HL-60 (cell line): Measurements from ENCODE around the gene ITPK1.

Experiments
- DNase-seq, 2 experiments: peaks; one replicate each; pipeline ENCODE4 v3.0.0-alpha.2; 2010 to 2020; ENCODE audit warnings: low read depth in 1 of 2, low spot score in 1 of 2
- H3K27ac ChIP-seq: fragments of 250-450 bp; sonication (Bioruptor Pico); replicated peaks from 2 replicates; pipeline ENCODE4 v1.5.1; 2020; ENCODE audit warnings: mild to moderate bottlenecking, moderate library complexity
- H3K27me3 ChIP-seq: fragments of 250-450 bp; sonication (Bioruptor Pico); 2 replicates; pipeline ENCODE4 v1.5.1; 2021; ENCODE audit warnings: mild to moderate bottlenecking, moderate library complexity; ENCODE audit not compliant: insufficient read depth, poor library complexity, severe bottlenecking
- H3K4me3 ChIP-seq: replicated peaks from 2 replicates; pipeline ENCODE4 v1.5.1; 2011; ENCODE audit warnings: mild to moderate bottlenecking, control low read depth, low read length; ENCODE audit not compliant: insufficient read depth
- GABPA ChIP-seq: IDR thresholded peaks from 2 replicates; pipeline ENCODE4 v1.6.1; 2012; ENCODE audit warnings: low read depth
- POLR2AphosphoS5 ChIP-seq: IDR thresholded peaks from 2 replicates; pipeline ENCODE4 v1.6.1; 2012; ENCODE audit warnings: low read depth
- SPI1 ChIP-seq: IDR thresholded peaks from 2 replicates; pipeline ENCODE4 v1.6.1; 2012; ENCODE audit warnings: low read depth, mild to moderate bottlenecking, borderline replicate concordance
- TF ChIP-seq, protein P1 (sequence below): IDR thresholded peaks from 2 replicates; pipeline ENCODE4 v1.6.1; 2012; ENCODE audit warnings: low read depth; ENCODE audit not compliant: insufficient replicate concordance
- TF ChIP-seq, protein P2 (sequence below): IDR thresholded peaks from one replicate; pipeline ENCODE4 v1.5.1; 2011; ENCODE audit warnings: low read length, control low read depth, inconsistent platforms; ENCODE audit not compliant: insufficient read depth

ITPK1 gene

GRCh38 chr14:93136009-93136408 lies 20.3 kb upstream of the ITPK1 start:
- TF ChIP-seq SPI1 = no peak
- TF ChIP-seq, protein P1, sequence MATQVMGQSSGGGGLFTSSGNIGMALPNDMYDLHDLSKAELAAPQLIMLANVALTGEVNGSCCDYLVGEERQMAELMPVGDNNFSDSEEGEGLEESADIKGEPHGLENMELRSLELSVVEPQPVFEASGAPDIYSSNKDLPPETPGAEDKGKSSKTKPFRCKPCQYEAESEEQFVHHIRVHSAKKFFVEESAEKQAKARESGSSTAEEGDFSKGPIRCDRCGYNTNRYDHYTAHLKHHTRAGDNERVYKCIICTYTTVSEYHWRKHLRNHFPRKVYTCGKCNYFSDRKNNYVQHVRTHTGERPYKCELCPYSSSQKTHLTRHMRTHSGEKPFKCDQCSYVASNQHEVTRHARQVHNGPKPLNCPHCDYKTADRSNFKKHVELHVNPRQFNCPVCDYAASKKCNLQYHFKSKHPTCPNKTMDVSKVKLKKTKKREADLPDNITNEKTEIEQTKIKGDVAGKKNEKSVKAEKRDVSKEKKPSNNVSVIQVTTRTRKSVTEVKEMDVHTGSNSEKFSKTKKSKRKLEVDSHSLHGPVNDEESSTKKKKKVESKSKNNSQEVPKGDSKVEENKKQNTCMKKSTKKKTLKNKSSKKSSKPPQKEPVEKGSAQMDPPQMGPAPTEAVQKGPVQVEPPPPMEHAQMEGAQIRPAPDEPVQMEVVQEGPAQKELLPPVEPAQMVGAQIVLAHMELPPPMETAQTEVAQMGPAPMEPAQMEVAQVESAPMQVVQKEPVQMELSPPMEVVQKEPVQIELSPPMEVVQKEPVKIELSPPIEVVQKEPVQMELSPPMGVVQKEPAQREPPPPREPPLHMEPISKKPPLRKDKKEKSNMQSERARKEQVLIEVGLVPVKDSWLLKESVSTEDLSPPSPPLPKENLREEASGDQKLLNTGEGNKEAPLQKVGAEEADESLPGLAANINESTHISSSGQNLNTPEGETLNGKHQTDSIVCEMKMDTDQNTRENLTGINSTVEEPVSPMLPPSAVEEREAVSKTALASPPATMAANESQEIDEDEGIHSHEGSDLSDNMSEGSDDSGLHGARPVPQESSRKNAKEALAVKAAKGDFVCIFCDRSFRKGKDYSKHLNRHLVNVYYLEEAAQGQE = no peak
- TF ChIP-seq GABPA = no peak
- no peak for TF ChIP-seq POLR2AphosphoS5
- TF ChIP-seq, protein P2, sequence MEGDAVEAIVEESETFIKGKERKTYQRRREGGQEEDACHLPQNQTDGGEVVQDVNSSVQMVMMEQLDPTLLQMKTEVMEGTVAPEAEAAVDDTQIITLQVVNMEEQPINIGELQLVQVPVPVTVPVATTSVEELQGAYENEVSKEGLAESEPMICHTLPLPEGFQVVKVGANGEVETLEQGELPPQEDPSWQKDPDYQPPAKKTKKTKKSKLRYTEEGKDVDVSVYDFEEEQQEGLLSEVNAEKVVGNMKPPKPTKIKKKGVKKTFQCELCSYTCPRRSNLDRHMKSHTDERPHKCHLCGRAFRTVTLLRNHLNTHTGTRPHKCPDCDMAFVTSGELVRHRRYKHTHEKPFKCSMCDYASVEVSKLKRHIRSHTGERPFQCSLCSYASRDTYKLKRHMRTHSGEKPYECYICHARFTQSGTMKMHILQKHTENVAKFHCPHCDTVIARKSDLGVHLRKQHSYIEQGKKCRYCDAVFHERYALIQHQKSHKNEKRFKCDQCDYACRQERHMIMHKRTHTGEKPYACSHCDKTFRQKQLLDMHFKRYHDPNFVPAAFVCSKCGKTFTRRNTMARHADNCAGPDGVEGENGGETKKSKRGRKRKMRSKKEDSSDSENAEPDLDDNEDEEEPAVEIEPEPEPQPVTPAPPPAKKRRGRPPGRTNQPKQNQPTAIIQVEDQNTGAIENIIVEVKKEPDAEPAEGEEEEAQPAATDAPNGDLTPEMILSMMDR = no peak
- Histone ChIP-seq H3K27ac (no peak overlapping the region), H3K27me3 (no peaks in the 10 kb centered on the region), H3K4me3 (no peak overlapping the region)
- DNase-seq = no peak

- no peak for DNase-seq
- Histone ChIP-seq H3K27ac (no peak overlapping the region), H3K27me3 (no peaks in the 10 kb centered on the region), H3K4me3 (no peak overlapping the region)
- no peak for TF ChIP-seq POLR2AphosphoS5
- no peak for TF ChIP-seq SPI1
- TF ChIP-seq GABPA = no peak
- TF ChIP-seq, protein P1 = no peak
- TF ChIP-seq, protein P2 = no peak
Measured at GRCh38 chr14:93135399-93135798, 19.7 kb upstream of the ITPK1 start.

GRCh38 chr14:93133464-93133863 lies 17.7 kb upstream of the ITPK1 start:
- H3K27ac ChIP-seq = no peak overlapping the region
- peak in 1 of 2 experiments; percentile 60 for DNase-seq

More at GRCh38 chr14:93133464-93133863, 17.7 kb upstream of the ITPK1 start:
- H3K4me3 ChIP-seq = no peak overlapping the region
- H3K27me3 ChIP-seq = no peaks in the 10 kb centered on the region
- TF ChIP-seq GABPA (no peak), SPI1 (no peak), POLR2AphosphoS5 (no peak)
- TF ChIP-seq, protein P2 = no peak
- TF ChIP-seq, protein P1 = no peak
